ENCODE results near the gene KRAS. TPM values are rescaled to one million over a fixed set of nuclear protein-coding genes. Genes with fewer than 3 reads are reported as not detected.

KRAS gene
- polyA plus RNA-seq, 1 donor (not counting 4 experiments of a cell fraction or from before 2014, with no cell fraction given), result 26.1 TPM

DNA sequence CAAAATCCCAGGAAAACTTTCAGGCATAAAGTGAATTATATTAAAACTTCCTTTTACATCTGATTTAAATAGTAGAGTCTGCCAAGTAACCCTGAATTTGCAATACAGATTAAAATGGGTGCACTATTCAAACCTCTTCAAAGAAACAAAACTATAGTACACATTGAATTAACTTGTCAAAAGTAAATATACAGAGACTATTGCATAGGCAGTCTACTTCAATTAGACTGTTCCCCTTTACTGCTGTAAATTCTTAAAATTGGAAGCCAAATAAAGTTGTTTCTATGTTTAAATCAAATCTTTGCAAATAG lies 7.1 kb downstream of the KRAS start:
- Histone ChIP-seq H3K36me3 (ENCODE audit: control insufficient read depth in 2 of 2, extremely low read depth in 1 of 2, insufficient read depth in 2 of 2, low read length in 2 of 2) (peaks cover 1 to 3% of the 10 kb centered on the region in 2 experiments), H3K4me2 (ENCODE audit: control insufficient read depth, extremely low read depth, insufficient read depth, low read depth, low read length) (no peak overlapping the region), H3K9ac (ENCODE audit: control insufficient read depth, extremely low read depth, insufficient read depth, low read length) (no peak overlapping the region), H3K4me3 (ENCODE audit: control insufficient read depth in 2 of 3, extremely low read depth in 1 of 3, insufficient read depth in 2 of 3, low read depth in 1 of 3, low read length in 3 of 3) (no peak overlapping the region), H4K20me1 (ENCODE audit: control insufficient read depth, extremely low read depth, insufficient read depth, low read length) (no peaks in the 10 kb centered on the region), H2AFZ (ENCODE audit: control insufficient read depth, low read length) (no peak overlapping the region), H3K79me2 (ENCODE audit: control insufficient read depth, insufficient read depth, low read length) (peaks cover 62% of the 10 kb centered on the region), H3K27ac (ENCODE audit: control insufficient read depth, insufficient read depth, low read length) (no peak overlapping the region), H3K27me3 (ENCODE audit: control insufficient read depth, extremely low read depth, insufficient read depth, low read length) (no peaks in the 10 kb centered on the region), H3K4me1 (ENCODE audit: control insufficient read depth, extremely low read depth, insufficient read depth, low read length) (no peaks in the 10 kb centered on the region), H3K9me3 (ENCODE audit: control insufficient read depth, low read depth, low read length) (no peaks in the 10 kb centered on the region), H3K9me1 (ENCODE audit: control insufficient read depth, extremely low read depth, insufficient read depth, low read length) (no peaks in the 10 kb centered on the region)
- FAIRE-seq, result no peak
- TF ChIP-seq, protein P1, sequence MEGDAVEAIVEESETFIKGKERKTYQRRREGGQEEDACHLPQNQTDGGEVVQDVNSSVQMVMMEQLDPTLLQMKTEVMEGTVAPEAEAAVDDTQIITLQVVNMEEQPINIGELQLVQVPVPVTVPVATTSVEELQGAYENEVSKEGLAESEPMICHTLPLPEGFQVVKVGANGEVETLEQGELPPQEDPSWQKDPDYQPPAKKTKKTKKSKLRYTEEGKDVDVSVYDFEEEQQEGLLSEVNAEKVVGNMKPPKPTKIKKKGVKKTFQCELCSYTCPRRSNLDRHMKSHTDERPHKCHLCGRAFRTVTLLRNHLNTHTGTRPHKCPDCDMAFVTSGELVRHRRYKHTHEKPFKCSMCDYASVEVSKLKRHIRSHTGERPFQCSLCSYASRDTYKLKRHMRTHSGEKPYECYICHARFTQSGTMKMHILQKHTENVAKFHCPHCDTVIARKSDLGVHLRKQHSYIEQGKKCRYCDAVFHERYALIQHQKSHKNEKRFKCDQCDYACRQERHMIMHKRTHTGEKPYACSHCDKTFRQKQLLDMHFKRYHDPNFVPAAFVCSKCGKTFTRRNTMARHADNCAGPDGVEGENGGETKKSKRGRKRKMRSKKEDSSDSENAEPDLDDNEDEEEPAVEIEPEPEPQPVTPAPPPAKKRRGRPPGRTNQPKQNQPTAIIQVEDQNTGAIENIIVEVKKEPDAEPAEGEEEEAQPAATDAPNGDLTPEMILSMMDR (optimal IDR thresholded peaks at IDR 0.05 in 1 of 3, IDR thresholded peaks at IDR 0.05 in 1 of 3, conservative IDR thresholded peaks at IDR 0.05 in 1 of 3; ENCODE audit: extremely low read depth in 1 of 3, insufficient read depth in 2 of 3, low read length in 3 of 3), result no peak
- TF ChIP-seq EZH2 (IDR thresholded peaks at IDR 0.05; ENCODE audit: low read length), result no peak
- DNase-seq (ENCODE audit: low read depth, low spot score), result no peak
- dilution Hi-C loops (cut with MboI; ENCODE audit: extremely low pct_ligation_motif_present, low sequenced_read_pairs), result no loop called here

DNA sequence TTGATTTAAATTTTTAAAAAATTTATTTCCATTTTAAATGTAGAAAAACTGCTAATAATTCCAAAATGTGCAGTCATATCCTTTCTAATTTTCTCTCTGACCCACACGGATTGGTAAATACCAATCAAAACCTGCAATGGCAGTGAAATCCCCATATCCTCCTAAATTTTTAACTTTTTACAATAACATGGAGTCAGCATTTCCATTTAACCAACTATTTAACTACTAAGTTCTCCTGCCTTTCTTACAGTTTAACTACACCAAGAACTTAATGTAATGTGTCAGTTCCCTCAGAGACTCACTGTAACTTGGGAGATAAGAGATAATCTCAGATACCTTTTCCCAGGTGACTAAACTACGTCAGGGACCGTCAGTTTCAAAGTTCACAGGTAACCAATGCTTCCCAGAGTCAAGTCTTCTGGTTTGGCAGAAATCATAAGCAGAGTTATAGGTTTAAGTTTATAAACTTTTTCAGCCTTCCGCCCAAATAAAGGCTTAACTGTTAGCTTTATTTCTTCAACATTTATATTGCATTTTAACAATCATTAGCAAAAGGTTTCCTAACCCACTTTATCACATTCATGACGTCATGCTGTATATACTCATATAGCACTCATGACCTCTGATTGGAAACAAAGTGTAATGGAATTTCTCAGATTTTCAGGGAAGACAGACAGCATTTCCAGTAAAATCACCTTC lies 7.6 kb downstream of the KRAS start:
- no peak for DNase-seq (ENCODE audit: low read depth, low spot score)
- H3K36me3 ChIP-seq (ENCODE audit: control insufficient read depth in 2 of 2, extremely low read depth in 1 of 2, insufficient read depth in 2 of 2, low read length in 2 of 2), result peaks cover 0 to 3% of the 10 kb centered on the region in 2 experiments
- H3K27me3 ChIP-seq (ENCODE audit: control insufficient read depth, extremely low read depth, insufficient read depth, low read length), result no peaks in the 10 kb centered on the region
- H3K4me1 ChIP-seq (ENCODE audit: control insufficient read depth, extremely low read depth, insufficient read depth, low read length), result no peaks in the 10 kb centered on the region
- peaks cover 62% of the 10 kb centered on the region for H3K79me2 ChIP-seq (ENCODE audit: control insufficient read depth, insufficient read depth, low read length)
- dilution Hi-C loops (cut with MboI; ENCODE audit: extremely low pct_ligation_motif_present, low sequenced_read_pairs), result no loop called here
- H4K20me1 ChIP-seq (ENCODE audit: control insufficient read depth, extremely low read depth, insufficient read depth, low read length), result no peaks in the 10 kb centered on the region
- H3K9me1 ChIP-seq (ENCODE audit: control insufficient read depth, extremely low read depth, insufficient read depth, low read length), result no peaks in the 10 kb centered on the region
- no peaks in the 10 kb centered on the region for H3K9me3 ChIP-seq (ENCODE audit: control insufficient read depth, low read depth, low read length)
- H2AFZ ChIP-seq (ENCODE audit: control insufficient read depth, low read length), result no peak overlapping the region
- no peak overlapping the region for H3K27ac ChIP-seq (ENCODE audit: control insufficient read depth, insufficient read depth, low read length)
- H3K4me3 ChIP-seq (ENCODE audit: control insufficient read depth in 2 of 3, extremely low read depth in 1 of 3, insufficient read depth in 2 of 3, low read depth in 1 of 3, low read length in 3 of 3), result no peak overlapping the region
- no peak overlapping the region for H3K4me2 ChIP-seq (ENCODE audit: control insufficient read depth, extremely low read depth, insufficient read depth, low read depth, low read length)
- TF ChIP-seq, protein P1 (optimal IDR thresholded peaks at IDR 0.05 in 1 of 3, IDR thresholded peaks at IDR 0.05 in 1 of 3, conservative IDR thresholded peaks at IDR 0.05 in 1 of 3; ENCODE audit: extremely low read depth in 1 of 3, insufficient read depth in 2 of 3, low read length in 3 of 3), result no peak
- TF ChIP-seq EZH2 (IDR thresholded peaks at IDR 0.05; ENCODE audit: low read length), result no peak
- no peak for FAIRE-seq
- H3K9ac ChIP-seq (ENCODE audit: control insufficient read depth, extremely low read depth, insufficient read depth, low read length), result no peak overlapping the region
